ENCODE results near the gene RTF1. TPM values are rescaled to one million over a fixed set of nuclear protein-coding genes. Genes with fewer than 3 reads are reported as not detected.

Gene RTF1
- total RNA-seq, 1 experiment from 2014 or later = 31.6 TPM

- DNase-seq (ENCODE audit: low spot score) = no peak
Measured at GRCh38 chr15:41505776-41506175, 88.9 kb downstream of the RTF1 start.

- DNase-seq (ENCODE audit: low spot score) = no peak
Measured at GRCh38 chr15:41506796-41507341, 90.0 kb downstream of the RTF1 start.

GRCh38 chr15:41507820-41508290, 91.0 kb downstream of the RTF1 start:
- DNase-seq (ENCODE audit: low spot score) = peak; percentile 14

- DNase-seq (ENCODE audit: low spot score) = no peak
Measured at GRCh38 chr15:41510728-41511127, 93.8 kb downstream of the RTF1 start.

GRCh38 chr15:41511331-41511898, 94.5 kb downstream of the RTF1 start:
- DNase-seq (ENCODE audit: low spot score) = no peak

- no peak for DNase-seq (ENCODE audit: low spot score)
Measured at GRCh38 chr15:41511899-41512369, 95.0 kb downstream of the RTF1 start.

- DNase-seq (ENCODE audit: low spot score) = no peak
Measured at GRCh38 chr15:41512512-41512939, 95.6 kb downstream of the RTF1 start.

GRCh38 chr15:41512940-41513505, 96.1 kb downstream of the RTF1 start:
- no peak for DNase-seq (ENCODE audit: low spot score)

GRCh38 chr15:41513506-41514227, 96.8 kb downstream of the RTF1 start, which contains the start of gene LTK:
TSS of gene LTK (minus strand) at chr15:41513827. CDS start at chr15:41513709, 118 bp downstream.
- peak; percentile 38 for DNase-seq (ENCODE audit: low spot score)

- DNase-seq (ENCODE audit: low spot score) = no peak
Measured at GRCh38 chr15:41517895-41518449, 101.1 kb downstream of the RTF1 start.

- no peak for DNase-seq (ENCODE audit: low spot score)
Measured at GRCh38 chr15:41520636-41521035, 103.7 kb downstream of the RTF1 start.

- DNase-seq (ENCODE audit: low spot score) = no peak
Measured at GRCh38 chr15:41521614-41522013, 104.7 kb downstream of the RTF1 start.

- DNase-seq (ENCODE audit: low spot score) = peak; percentile 11
Measured at GRCh38 chr15:41523097-41523496, 106.2 kb downstream of the RTF1 start.

GRCh38 chr15:41530363-41530956, 113.6 kb downstream of the RTF1 start:
- DNase-seq (ENCODE audit: low spot score) = no peak

Other genes starting within 250 kb of the RTF1 start
- not detected in 2 replicates for gene EXD1, start 186.3 kb upstream of the RTF1 start, total RNA-seq (2014; rRNA removed; shearing (Covaris generic))
- 63.7 and 81.4 TPM in 2 replicates for gene CHP1, start 185.8 kb upstream of the RTF1 start, total RNA-seq (2014; rRNA removed; shearing (Covaris generic))
- 38.0 and 41.6 TPM in 2 replicates for gene OIP5, start 84.5 kb upstream of the RTF1 start, total RNA-seq (2014; rRNA removed; shearing (Covaris generic))
- gene NUSAP1, start 84.2 kb upstream of the RTF1 start, total RNA-seq (2014; rRNA removed; shearing (Covaris generic)) = 182 and 215 TPM in 2 replicates
- 47.2 and 50.9 TPM in 2 replicates for gene NDUFAF1, start 14.6 kb upstream of the RTF1 start, total RNA-seq (2014; rRNA removed; shearing (Covaris generic))
- 15.5 and 17.3 TPM in 2 replicates for gene ITPKA, start 76.8 kb downstream of the RTF1 start, total RNA-seq (2014; rRNA removed; shearing (Covaris generic))
- 4.3 and 5.2 TPM in 2 replicates for gene LTK, start 96.7 kb downstream of the RTF1 start, total RNA-seq (2014; rRNA removed; shearing (Covaris generic))
- 15.4 and 23.6 TPM in 2 replicates for gene RPAP1, start 127.2 kb downstream of the RTF1 start, total RNA-seq (2014; rRNA removed; shearing (Covaris generic))
- 10.7 and 22.2 TPM in 2 replicates for gene TYRO3, start 142.1 kb downstream of the RTF1 start, total RNA-seq (2014; rRNA removed; shearing (Covaris generic))
- 21.9 and 33.3 TPM in 2 replicates for gene MGA, start 243.3 kb downstream of the RTF1 start, total RNA-seq (2014; rRNA removed; shearing (Covaris generic))